Measurements from ENCODE around the gene PDXK. TPM values are rescaled to one million over a fixed set of nuclear protein-coding genes. Genes with fewer than 3 reads are reported as not detected.
A peak's percentile ranks its signal among the peaks of the same experiment; 100 is the strongest.

Gene PDXK
- total and polyA plus RNA-seq, 2 of the 13 experiments (the other 11 are each of a cell fraction or from before 2014, with no cell fraction given), result 114 to 184 TPM

DNA sequence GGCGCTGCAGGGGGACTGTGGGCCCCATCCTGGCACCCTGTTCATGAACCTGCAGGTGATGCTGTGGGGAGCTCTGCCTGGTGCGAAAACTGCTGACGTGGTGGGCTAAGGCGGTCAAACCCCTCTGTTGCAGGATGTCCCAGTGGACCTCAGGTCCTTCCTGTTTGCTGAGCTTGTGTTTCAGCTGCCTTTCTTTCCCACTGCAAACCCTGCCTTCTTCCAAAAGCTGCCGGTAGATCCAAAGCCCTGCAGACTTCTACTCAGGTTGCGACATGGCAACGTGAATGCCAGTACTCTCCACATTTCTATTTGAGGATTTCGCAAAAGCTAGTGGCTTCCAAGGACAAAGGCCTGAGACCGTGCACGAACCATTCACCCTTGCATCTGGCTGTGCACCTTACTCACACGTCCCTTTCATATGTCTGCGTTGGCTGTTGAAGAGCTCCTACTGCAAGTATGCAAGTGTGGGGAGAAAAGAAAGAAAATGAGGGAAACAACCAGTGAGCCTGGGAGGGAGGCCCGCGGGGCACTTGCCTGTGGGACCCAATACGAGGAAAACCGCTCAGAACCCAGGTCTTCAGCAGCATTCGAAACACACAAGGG lies 64.3 kb downstream of the PDXK start (continued):
- TF ChIP-seq, protein P1, sequence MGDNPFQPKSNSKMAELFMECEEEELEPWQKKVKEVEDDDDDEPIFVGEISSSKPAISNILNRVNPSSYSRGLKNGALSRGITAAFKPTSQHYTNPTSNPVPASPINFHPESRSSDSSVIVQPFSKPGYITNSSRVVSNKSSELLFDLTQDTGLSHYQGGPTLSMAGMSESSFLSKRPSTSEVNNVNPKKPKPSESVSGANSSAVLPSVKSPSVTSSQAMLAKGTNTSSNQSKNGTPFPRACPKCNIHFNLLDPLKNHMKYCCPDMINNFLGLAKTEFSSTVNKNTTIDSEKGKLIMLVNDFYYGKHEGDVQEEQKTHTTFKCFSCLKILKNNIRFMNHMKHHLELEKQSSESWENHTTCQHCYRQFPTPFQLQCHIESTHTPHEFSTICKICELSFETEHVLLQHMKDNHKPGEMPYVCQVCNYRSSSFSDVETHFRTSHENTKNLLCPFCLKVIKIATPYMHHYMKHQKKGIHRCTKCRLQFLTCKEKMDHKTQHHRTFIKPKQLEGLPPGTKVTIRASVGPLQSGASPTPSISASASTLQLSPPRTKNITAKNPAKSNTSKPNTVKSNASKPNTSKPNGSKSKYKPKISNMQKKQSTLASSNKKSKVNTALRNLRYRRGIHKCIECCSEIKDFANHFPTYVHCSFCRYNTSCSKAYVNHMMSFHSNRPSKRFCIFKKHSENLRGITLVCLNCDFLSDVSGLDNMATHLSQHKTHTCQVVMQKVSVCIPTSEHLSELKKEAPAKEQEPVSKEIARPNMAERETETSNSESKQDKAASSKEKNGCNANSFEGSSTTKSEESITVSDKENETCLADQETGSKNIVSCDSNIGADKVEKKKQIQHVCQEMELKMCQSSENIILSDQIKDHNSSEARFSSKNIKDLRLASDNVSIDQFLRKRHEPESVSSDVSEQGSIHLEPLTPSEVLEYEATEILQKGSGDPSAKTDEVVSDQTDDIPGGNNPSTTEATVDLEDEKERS (CRISPR knock-in tag; IDR thresholded peaks at IDR 0.05), result peak; percentile 96
- peak; percentile 62; the same call in 1 of the 2 replicates for TF ChIP-seq SIX1 (CRISPR knock-in tag; IDR thresholded peaks at IDR 0.05; ENCODE audit: borderline replicate concordance)
- TF ChIP-seq MIER2 (CRISPR knock-in tag; IDR thresholded peaks at IDR 0.05), result peak; percentile 56; the same call in 1 of the 2 replicates
- TF ChIP-seq POLR2A (IDR thresholded peaks at IDR 0.05; ENCODE audit: insufficient read depth in 1 of 2, low read depth in 2 of 2, low read length in 2 of 2), result 0 out of 4 replicates have a peak, but pooled peaks of 1 of the 2 experiments have one; percentile 31
- TF ChIP-seq, protein P2, sequence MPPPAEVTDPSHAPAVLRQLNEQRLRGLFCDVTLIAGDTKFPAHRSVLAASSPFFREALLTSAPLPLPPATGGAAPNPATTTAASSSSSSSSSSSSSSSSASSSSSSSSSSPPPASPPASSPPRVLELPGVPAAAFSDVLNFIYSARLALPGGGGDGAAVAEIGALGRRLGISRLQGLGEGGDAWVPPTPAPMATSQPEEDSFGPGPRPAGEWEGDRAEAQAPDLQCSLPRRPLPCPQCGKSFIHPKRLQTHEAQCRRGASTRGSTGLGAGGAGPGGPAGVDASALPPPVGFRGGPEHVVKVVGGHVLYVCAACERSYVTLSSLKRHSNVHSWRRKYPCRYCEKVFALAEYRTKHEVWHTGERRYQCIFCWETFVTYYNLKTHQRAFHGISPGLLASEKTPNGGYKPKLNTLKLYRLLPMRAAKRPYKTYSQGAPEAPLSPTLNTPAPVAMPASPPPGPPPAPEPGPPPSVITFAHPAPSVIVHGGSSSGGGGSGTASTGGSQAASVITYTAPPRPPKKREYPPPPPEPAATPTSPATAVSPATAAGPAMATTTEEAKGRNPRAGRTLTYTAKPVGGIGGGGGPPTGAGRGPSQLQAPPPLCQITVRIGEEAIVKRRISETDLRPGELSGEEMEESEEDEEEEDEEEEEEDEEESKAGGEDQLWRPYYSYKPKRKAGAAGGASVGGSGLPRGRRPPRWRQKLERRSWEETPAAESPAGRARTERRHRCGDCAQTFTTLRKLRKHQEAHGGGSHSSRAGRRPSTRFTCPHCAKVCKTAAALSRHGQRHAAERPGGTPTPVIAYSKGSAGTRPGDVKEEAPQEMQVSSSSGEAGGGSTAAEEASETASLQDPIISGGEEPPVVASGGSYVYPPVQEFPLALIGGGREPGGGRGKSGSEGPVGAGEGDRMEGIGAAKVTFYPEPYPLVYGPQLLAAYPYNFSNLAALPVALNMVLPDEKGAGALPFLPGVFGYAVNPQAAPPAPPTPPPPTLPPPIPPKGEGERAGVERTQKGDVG (CRISPR knock-in tag; IDR thresholded peaks at IDR 0.05; ENCODE audit: borderline replicate concordance), result 0 out of 2 replicates have a peak, but pooled peaks have one; percentile 64
- no peak for TF ChIP-seq PRPF4 (IDR thresholded peaks at IDR 0.05; ENCODE audit: low read depth, low read length, poor library complexity, severe bottlenecking)
- peak; percentile 91; the same call in 1 of the 2 replicates for TF ChIP-seq TBX2 (CRISPR knock-in tag; IDR thresholded peaks at IDR 0.05; ENCODE audit: borderline replicate concordance)
- no peak for TF ChIP-seq SMAD9 (CRISPR knock-in tag; IDR thresholded peaks at IDR 0.05)
- TF ChIP-seq, protein P3, sequence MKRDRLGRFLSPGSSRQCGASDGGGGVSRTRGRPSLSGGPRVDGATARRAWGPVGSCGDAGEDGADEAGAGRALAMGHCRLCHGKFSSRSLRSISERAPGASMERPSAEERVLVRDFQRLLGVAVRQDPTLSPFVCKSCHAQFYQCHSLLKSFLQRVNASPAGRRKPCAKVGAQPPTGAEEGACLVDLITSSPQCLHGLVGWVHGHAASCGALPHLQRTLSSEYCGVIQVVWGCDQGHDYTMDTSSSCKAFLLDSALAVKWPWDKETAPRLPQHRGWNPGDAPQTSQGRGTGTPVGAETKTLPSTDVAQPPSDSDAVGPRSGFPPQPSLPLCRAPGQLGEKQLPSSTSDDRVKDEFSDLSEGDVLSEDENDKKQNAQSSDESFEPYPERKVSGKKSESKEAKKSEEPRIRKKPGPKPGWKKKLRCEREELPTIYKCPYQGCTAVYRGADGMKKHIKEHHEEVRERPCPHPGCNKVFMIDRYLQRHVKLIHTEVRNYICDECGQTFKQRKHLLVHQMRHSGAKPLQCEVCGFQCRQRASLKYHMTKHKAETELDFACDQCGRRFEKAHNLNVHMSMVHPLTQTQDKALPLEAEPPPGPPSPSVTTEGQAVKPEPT (CRISPR knock-in tag; IDR thresholded peaks at IDR 0.05; ENCODE audit: low read depth), result 0 out of 2 replicates have a peak, but pooled peaks have one; percentile 82
- no peak; the same call in 1 of the 2 replicates for TF ChIP-seq ZNF569 (CRISPR knock-in tag; IDR thresholded peaks at IDR 0.05; ENCODE audit: borderline replicate concordance)
- TF ChIP-seq ZNF225 (CRISPR knock-in tag; IDR thresholded peaks at IDR 0.05), result no peak
- TF ChIP-seq, protein P4, sequence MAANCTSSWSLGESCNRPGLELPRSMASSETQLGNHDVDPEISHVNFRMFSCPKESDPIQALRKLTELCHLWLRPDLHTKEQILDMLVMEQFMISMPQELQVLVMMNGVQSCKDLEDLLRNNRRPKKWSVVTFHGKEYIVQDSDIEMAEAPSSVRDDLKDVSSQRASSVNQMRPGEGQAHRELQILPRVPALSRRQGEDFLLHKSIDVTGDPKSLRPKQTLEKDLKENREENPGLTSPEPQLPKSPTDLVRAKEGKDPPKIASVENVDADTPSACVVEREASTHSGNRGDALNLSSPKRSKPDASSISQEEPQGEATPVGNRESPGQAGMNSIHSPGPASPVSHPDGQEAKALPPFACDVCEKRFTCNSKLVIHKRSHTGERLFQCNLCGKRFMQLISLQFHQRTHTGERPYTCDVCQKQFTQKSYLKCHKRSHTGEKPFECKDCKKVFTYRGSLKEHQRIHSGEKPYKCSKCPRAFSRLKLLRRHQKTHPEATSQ (CRISPR knock-in tag; IDR thresholded peaks at IDR 0.05; ENCODE audit: borderline replicate concordance), result peak; percentile 88; the same call in 1 of the 2 replicates
- peak; percentile 75; the same call in 1 of the 2 replicates for TF ChIP-seq ELF3 (CRISPR knock-in tag; IDR thresholded peaks at IDR 0.05)
- TF ChIP-seq PAX8 (CRISPR knock-in tag; IDR thresholded peaks at IDR 0.05; ENCODE audit: borderline replicate concordance), result no peak
- TF ChIP-seq PHF8 (CRISPR knock-in tag; IDR thresholded peaks at IDR 0.05), result peak; percentile 54
- TF ChIP-seq, protein P5, sequence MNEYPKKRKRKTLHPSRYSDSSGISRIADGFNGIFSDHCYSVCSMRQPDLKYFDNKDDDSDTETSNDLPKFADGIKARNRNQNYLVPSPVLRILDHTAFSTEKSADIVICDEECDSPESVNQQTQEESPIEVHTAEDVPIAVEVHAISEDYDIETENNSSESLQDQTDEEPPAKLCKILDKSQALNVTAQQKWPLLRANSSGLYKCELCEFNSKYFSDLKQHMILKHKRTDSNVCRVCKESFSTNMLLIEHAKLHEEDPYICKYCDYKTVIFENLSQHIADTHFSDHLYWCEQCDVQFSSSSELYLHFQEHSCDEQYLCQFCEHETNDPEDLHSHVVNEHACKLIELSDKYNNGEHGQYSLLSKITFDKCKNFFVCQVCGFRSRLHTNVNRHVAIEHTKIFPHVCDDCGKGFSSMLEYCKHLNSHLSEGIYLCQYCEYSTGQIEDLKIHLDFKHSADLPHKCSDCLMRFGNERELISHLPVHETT (CRISPR knock-in tag; conservative IDR thresholded peaks at IDR 0.05), result peak; percentile 66; the same call in 1 of the 2 replicates
- TF ChIP-seq HOXA7 (CRISPR knock-in tag; IDR thresholded peaks at IDR 0.05), result no peak
- no peak; the same call in 1 of the 2 replicates for TF ChIP-seq ZNF572 (CRISPR knock-in tag; IDR thresholded peaks at IDR 0.05)

Measured in HepG2 (cell line).